Measurements from ENCODE around the gene ITPRIPL1.

Gene ITPRIPL1

DNA sequence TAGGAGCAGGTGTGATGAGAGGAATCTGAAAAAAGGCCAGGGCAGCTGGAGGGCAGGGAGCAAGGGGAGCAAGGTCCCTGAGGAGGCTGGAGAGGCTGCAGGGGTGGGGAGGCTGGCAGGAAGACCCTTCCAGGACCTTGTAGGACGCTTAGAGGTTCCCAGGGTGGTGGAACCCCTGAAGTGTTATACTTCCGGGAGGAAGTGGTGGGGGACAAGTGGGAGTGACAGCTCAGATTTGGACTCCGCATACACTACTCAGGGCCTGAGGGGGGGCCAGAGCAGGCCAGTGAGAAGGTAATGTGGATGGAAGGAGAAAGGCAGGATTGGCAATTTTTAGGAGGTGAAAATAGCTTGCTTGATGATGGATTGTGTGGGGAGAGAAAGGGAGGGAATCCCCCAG, 8.6 kb downstream of the ITPRIPL1 start:
- Histone ChIP-seq H3K4me3 (ENCODE audit: low read depth, low read length, poor library complexity, severe bottlenecking) (no peak overlapping the region), H3K27me3 (ENCODE audit: insufficient read depth, low read length) (no peaks in the 10 kb centered on the region)

DNA sequence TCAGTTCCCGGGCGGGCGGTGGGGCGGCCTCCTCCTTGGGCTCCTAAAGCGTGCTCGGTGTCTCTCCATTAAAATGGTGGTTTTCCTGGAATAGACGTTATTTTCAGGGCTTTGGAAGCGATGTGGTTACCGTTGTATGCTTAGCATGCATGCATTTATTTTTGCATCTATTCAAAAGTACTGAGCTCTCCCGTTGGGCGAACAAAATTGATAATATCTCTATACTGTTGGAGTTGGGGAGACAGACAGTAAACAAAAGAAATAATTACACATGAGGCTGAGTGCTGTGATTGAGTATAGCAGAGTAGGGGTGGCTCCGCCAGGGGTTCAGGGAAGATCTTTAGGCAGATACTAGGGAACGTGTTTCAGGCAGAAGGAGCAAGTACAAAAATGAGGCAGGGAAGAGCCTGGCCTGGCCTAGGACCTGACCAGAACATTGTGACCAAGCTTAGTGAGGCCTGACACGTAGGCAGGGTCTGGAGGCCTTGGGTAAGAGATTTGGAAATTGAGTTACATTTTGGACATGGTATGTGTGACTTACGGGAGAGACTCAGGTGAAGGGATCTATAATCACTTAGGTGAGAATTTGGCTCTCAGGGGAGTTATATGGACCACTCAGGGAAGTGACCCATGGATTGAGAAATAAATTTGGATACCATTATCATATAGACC, 11.1 kb downstream of the ITPRIPL1 start:
- no peaks in the 10 kb centered on the region for H3K9me2 ChIP-seq (ENCODE audit: low read depth, low read length)
- H3K4me1 ChIP-seq (ENCODE audit: insufficient read depth, low read length, severe bottlenecking), result peaks cover 33% of the 10 kb centered on the region
- H3K79me2 ChIP-seq (ENCODE audit: insufficient read depth, low read length), result peaks cover 50% of the 10 kb centered on the region
- TF ChIP-seq, protein P1, sequence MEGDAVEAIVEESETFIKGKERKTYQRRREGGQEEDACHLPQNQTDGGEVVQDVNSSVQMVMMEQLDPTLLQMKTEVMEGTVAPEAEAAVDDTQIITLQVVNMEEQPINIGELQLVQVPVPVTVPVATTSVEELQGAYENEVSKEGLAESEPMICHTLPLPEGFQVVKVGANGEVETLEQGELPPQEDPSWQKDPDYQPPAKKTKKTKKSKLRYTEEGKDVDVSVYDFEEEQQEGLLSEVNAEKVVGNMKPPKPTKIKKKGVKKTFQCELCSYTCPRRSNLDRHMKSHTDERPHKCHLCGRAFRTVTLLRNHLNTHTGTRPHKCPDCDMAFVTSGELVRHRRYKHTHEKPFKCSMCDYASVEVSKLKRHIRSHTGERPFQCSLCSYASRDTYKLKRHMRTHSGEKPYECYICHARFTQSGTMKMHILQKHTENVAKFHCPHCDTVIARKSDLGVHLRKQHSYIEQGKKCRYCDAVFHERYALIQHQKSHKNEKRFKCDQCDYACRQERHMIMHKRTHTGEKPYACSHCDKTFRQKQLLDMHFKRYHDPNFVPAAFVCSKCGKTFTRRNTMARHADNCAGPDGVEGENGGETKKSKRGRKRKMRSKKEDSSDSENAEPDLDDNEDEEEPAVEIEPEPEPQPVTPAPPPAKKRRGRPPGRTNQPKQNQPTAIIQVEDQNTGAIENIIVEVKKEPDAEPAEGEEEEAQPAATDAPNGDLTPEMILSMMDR (IDR thresholded peaks at IDR 0.05; ENCODE audit: low read length), result no peak
- TF ChIP-seq EZH2 (IDR thresholded peaks at IDR 0.05; ENCODE audit: borderline replicate concordance, low read length), result no peak
- peak overlapping the region; percentile 88 for H3K4me3 ChIP-seq (ENCODE audit: low read depth, low read length, poor library complexity, severe bottlenecking)
- H3K27ac ChIP-seq (ENCODE audit: low read depth, low read length, poor library complexity, severe bottlenecking), result peak overlapping the region; percentile 79
- H3K27me3 ChIP-seq (ENCODE audit: insufficient read depth, low read length), result no peaks in the 10 kb centered on the region
- no peak overlapping the region for H2AFZ ChIP-seq (ENCODE audit: low read length)
- 0 out of 2 replicates have a peak, but pooled peaks cover 5% of the 10 kb centered on the region for H3F3A ChIP-seq (ENCODE audit: insufficient read depth, low read length)
- H3K9me3 ChIP-seq (ENCODE audit: low read length), result no peaks in the 10 kb centered on the region
- peak overlapping the region; percentile 92 for H3K4me2 ChIP-seq (ENCODE audit: low read length)
- H4K20me1 ChIP-seq (ENCODE audit: insufficient read depth, low read length), result no peaks in the 10 kb centered on the region
- H3K9ac ChIP-seq (ENCODE audit: low read length), result peak overlapping the region; percentile 95
- H3K36me3 ChIP-seq (ENCODE audit: insufficient read depth, low read length), result peaks cover 13% of the 10 kb centered on the region; the same call in 1 of the 2 replicates

More for the DNA sequence above, 8.6 kb downstream of the ITPRIPL1 start:
- H3K79me2 ChIP-seq (ENCODE audit: insufficient read depth, low read length), result peaks cover 32% of the 10 kb centered on the region
- peak overlapping the region; percentile 0; the same call in 1 of the 2 replicates for H3K9ac ChIP-seq (ENCODE audit: low read length)
- peak overlapping the region; percentile 31 for H3K4me2 ChIP-seq (ENCODE audit: low read length)
- 0 out of 2 replicates have a peak, but pooled peaks cover 5% of the 10 kb centered on the region for H3F3A ChIP-seq (ENCODE audit: insufficient read depth, low read length)
- no peaks in the 10 kb centered on the region for H3K9me3 ChIP-seq (ENCODE audit: low read length)
- H3K27ac ChIP-seq (ENCODE audit: low read depth, low read length, poor library complexity, severe bottlenecking), result peak overlapping the region; percentile 9
- no peaks in the 10 kb centered on the region for H4K20me1 ChIP-seq (ENCODE audit: insufficient read depth, low read length)
- peaks cover 21% of the 10 kb centered on the region for H3K36me3 ChIP-seq (ENCODE audit: insufficient read depth, low read length)
- no peak overlapping the region for H2AFZ ChIP-seq (ENCODE audit: low read length)
- peaks cover 33% of the 10 kb centered on the region for H3K4me1 ChIP-seq (ENCODE audit: insufficient read depth, low read length, severe bottlenecking)
- TF ChIP-seq, protein P1 (IDR thresholded peaks at IDR 0.05; ENCODE audit: low read length), result no peak
- no peak for TF ChIP-seq EZH2 (IDR thresholded peaks at IDR 0.05; ENCODE audit: borderline replicate concordance, low read length)
- no peaks in the 10 kb centered on the region for H3K9me2 ChIP-seq (ENCODE audit: low read depth, low read length)

DNA sequence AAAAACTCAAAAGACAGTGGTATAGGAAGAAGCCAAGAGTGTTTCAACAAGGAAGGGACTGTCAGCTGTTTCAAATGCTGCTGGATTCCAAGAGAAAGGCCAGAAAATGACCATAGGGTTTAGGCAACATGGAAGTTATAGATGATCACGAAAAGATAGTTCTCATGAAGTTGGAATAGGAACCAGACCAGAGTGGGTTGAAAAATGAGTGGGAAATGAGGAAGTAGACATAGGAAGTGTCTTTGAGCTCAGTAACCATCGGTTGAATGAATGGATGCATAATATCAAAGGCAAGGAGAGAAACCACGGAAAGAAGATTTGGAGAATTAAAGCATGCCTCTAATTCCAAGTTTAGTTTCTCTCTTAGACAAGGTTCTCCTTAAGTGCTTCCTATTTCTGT, 11.8 kb downstream of the ITPRIPL1 start:
- H3K36me3 ChIP-seq (ENCODE audit: insufficient read depth, low read length), result peaks cover 20% of the 10 kb centered on the region
- no peaks in the 10 kb centered on the region for H3K9me3 ChIP-seq (ENCODE audit: low read length)
- peak overlapping the region; percentile 92 for H3K4me2 ChIP-seq (ENCODE audit: low read length)
- H3K27ac ChIP-seq (ENCODE audit: low read depth, low read length, poor library complexity, severe bottlenecking), result peak overlapping the region; percentile 79
- H3F3A ChIP-seq (ENCODE audit: insufficient read depth, low read length), result 0 out of 2 replicates have a peak, but pooled peaks cover 5% of the 10 kb centered on the region
- H2AFZ ChIP-seq (ENCODE audit: low read length), result no peak overlapping the region
- peak overlapping the region; percentile 95 for H3K9ac ChIP-seq (ENCODE audit: low read length)
- TF ChIP-seq, protein P1 (IDR thresholded peaks at IDR 0.05; ENCODE audit: low read length), result no peak
- TF ChIP-seq EZH2 (IDR thresholded peaks at IDR 0.05; ENCODE audit: borderline replicate concordance, low read length), result no peak
- peak overlapping the region; percentile 88 for H3K4me3 ChIP-seq (ENCODE audit: low read depth, low read length, poor library complexity, severe bottlenecking)
- no peaks in the 10 kb centered on the region for H4K20me1 ChIP-seq (ENCODE audit: insufficient read depth, low read length)
- H3K4me1 ChIP-seq (ENCODE audit: insufficient read depth, low read length, severe bottlenecking), result peaks cover 34% of the 10 kb centered on the region
- H3K27me3 ChIP-seq (ENCODE audit: insufficient read depth, low read length), result no peaks in the 10 kb centered on the region
- peaks cover 55% of the 10 kb centered on the region for H3K79me2 ChIP-seq (ENCODE audit: insufficient read depth, low read length)
- H3K9me2 ChIP-seq (ENCODE audit: low read depth, low read length), result no peaks in the 10 kb centered on the region
